ENCODE measurements around the gene SLC30A4.
A peak's percentile ranks its signal among the peaks of the same experiment; 100 is the strongest.

The SLC30A4 gene, protein sequence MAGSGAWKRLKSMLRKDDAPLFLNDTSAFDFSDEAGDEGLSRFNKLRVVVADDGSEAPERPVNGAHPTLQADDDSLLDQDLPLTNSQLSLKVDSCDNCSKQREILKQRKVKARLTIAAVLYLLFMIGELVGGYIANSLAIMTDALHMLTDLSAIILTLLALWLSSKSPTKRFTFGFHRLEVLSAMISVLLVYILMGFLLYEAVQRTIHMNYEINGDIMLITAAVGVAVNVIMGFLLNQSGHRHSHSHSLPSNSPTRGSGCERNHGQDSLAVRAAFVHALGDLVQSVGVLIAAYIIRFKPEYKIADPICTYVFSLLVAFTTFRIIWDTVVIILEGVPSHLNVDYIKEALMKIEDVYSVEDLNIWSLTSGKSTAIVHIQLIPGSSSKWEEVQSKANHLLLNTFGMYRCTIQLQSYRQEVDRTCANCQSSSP

GRCh38 chr15:45522328-45523165 is at the start of gene SLC30A4:
Gene SLC30A4, minus strand, starts transcription at chr15:45522755. Its CDS starts 401 bp downstream, at chr15:45522354.
- Histone ChIP-seq H3K36me3 (ENCODE audit: control insufficient read depth, insufficient read depth, low read length) (no peaks in the 10 kb centered on the region), H3K9ac (ENCODE audit: low read depth, low read length) (no peak within 1 kb of the TSS), H3K27ac (ENCODE audit: low read depth, low read length) (no peak within 1 kb of the TSS), H3K9me3 (ENCODE audit: control insufficient read depth, insufficient read depth, low read length) (no peaks in the 10 kb centered on the region), H3K27me3 (ENCODE audit: control insufficient read depth, insufficient read depth, low read length) (peaks cover 72% of the 10 kb centered on the region), H3K4me1 (ENCODE audit: control insufficient read depth, insufficient read depth, low read length) (0 out of 2 replicates have a peak, but pooled peaks cover 3% of the 10 kb centered on the region), H3K4me3 (ENCODE audit: low read depth, low read length) (peak within 1 kb of the TSS; percentile 56)

DNA sequence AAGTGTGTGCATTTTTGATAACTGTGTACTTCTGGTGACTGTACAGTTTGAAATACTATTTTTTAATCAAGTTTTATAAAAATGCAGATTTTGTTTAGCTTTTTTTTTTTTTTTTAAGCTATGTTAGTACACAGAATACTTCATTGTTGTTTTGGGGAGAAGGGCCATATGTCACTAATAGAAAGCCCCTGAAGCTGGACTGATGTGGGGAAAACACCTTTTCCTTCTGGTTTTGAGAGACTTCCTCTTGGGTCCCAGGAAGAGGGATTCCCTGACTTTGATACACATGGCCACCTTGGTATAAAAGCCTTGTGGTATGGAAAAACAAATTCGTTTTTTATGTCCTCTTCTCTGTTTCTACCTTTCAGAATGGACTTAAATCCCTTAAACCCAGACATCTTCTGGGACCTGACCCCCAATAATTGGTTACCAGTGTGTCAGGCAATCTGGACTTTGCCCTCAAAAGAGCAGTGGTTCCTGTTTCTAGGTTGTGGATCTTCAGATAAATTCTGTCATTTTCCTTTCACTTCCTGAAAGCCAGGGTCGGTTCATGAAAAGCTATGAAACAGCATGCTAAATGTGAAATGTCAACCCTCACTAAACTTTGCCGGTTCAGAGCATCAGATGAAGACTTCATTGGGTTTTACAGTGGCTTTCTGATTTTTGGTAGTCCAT is 33.5 kb upstream of the SLC30A4 start:
- Histone ChIP-seq H3K36me3 (ENCODE audit: control insufficient read depth, insufficient read depth, low read length) (no peaks in the 10 kb centered on the region), H3K4me3 (ENCODE audit: low read depth, low read length) (no peak overlapping the region), H3K27ac (ENCODE audit: low read depth, low read length) (no peak overlapping the region), H3K9ac (ENCODE audit: low read depth, low read length) (no peak overlapping the region), H3K4me1 (ENCODE audit: control insufficient read depth, insufficient read depth, low read length) (no peaks in the 10 kb centered on the region), H3K9me3 (ENCODE audit: control insufficient read depth, insufficient read depth, low read length) (no peaks in the 10 kb centered on the region), H3K27me3 (ENCODE audit: control insufficient read depth, insufficient read depth, low read length) (peaks cover 7% of the 10 kb centered on the region)

- H3K9ac ChIP-seq (ENCODE audit: low read depth, low read length), result no peak overlapping the region
These were observed 29.1 kb upstream of the SLC30A4 start for GRCh38 chr15:45551676-45552075.

DNA sequence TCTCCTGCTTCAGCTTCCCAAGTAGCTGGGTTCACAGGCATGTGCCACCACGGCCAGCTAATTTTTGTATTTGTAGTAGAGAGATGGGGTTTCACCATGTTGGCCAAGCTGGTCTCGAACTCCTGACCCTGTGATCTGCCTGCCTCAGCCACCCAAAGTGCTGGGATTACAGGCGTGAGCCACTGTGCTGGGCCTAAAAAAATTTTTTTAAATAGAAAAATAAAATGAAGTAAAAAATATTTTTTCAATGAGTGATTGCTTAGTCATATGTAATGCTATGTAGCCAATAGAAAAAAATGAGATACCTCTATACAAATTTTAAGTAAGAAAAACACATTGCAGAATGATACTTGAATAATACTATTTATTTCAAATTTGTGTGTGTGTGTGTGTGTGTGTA is 27.9 kb upstream of the SLC30A4 start:
- no peak overlapping the region for H3K4me3 ChIP-seq (ENCODE audit: low read depth, low read length)
- H3K27me3 ChIP-seq (ENCODE audit: control insufficient read depth, insufficient read depth, low read length), result no peaks in the 10 kb centered on the region; the same call in 1 of the 2 replicates
- no peaks in the 10 kb centered on the region for H3K36me3 ChIP-seq (ENCODE audit: control insufficient read depth, insufficient read depth, low read length)
- no peaks in the 10 kb centered on the region for H3K9me3 ChIP-seq (ENCODE audit: control insufficient read depth, insufficient read depth, low read length)
- H3K27ac ChIP-seq (ENCODE audit: low read depth, low read length), result no peak overlapping the region
- H3K4me1 ChIP-seq (ENCODE audit: control insufficient read depth, insufficient read depth, low read length), result no peaks in the 10 kb centered on the region
- H3K9ac ChIP-seq (ENCODE audit: low read depth, low read length), result no peak overlapping the region

More at GRCh38 chr15:45551676-45552075, 29.1 kb upstream of the SLC30A4 start:
- Histone ChIP-seq H3K27ac (ENCODE audit: low read depth, low read length) (no peak overlapping the region), H3K4me1 (ENCODE audit: control insufficient read depth, insufficient read depth, low read length) (no peaks in the 10 kb centered on the region), H3K36me3 (ENCODE audit: control insufficient read depth, insufficient read depth, low read length) (no peaks in the 10 kb centered on the region), H3K9me3 (ENCODE audit: control insufficient read depth, insufficient read depth, low read length) (no peaks in the 10 kb centered on the region), H3K4me3 (ENCODE audit: low read depth, low read length) (no peak overlapping the region), H3K27me3 (ENCODE audit: control insufficient read depth, insufficient read depth, low read length) (peaks cover 3% of the 10 kb centered on the region)

DNA sequence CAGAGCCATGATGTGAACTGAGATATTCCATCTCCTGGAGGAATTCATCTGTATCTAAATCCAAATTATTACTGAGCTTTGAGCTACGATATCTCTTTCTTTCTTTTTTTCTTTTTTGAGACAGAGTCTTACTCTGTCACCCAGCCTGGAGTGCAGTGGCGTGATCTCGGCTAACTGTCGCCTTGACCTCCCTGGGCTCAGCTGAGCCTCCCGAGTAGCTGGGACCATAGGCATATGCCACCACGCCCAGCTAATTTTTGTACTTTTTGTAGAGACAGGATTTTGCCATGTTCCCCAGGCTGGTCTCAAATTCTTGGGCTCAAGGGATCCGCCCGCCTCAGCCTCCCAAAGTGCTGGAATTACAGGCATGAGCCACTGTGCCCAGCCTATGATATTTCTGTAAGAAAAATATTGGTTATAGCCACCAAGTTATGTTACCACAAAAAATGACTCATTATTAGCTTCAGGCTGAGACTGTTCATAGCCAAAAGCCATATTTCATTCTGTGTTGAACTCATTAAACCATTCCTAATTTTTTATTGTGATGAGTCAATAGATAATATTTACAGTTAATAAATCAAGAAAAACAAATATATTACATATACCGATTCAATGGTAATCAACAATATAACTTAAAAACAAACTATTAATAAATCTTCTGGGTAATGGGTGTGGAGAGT is 27.1 kb upstream of the SLC30A4 start:
- Histone ChIP-seq H3K4me3 (ENCODE audit: low read depth, low read length) (no peak overlapping the region), H3K27ac (ENCODE audit: low read depth, low read length) (no peak overlapping the region), H3K9me3 (ENCODE audit: control insufficient read depth, insufficient read depth, low read length) (no peaks in the 10 kb centered on the region), H3K9ac (ENCODE audit: low read depth, low read length) (no peak overlapping the region), H3K4me1 (ENCODE audit: control insufficient read depth, insufficient read depth, low read length) (no peaks in the 10 kb centered on the region), H3K36me3 (ENCODE audit: control insufficient read depth, insufficient read depth, low read length) (no peaks in the 10 kb centered on the region), H3K27me3 (ENCODE audit: control insufficient read depth, insufficient read depth, low read length) (no peaks in the 10 kb centered on the region; the same call in 1 of the 2 replicates)

DNA sequence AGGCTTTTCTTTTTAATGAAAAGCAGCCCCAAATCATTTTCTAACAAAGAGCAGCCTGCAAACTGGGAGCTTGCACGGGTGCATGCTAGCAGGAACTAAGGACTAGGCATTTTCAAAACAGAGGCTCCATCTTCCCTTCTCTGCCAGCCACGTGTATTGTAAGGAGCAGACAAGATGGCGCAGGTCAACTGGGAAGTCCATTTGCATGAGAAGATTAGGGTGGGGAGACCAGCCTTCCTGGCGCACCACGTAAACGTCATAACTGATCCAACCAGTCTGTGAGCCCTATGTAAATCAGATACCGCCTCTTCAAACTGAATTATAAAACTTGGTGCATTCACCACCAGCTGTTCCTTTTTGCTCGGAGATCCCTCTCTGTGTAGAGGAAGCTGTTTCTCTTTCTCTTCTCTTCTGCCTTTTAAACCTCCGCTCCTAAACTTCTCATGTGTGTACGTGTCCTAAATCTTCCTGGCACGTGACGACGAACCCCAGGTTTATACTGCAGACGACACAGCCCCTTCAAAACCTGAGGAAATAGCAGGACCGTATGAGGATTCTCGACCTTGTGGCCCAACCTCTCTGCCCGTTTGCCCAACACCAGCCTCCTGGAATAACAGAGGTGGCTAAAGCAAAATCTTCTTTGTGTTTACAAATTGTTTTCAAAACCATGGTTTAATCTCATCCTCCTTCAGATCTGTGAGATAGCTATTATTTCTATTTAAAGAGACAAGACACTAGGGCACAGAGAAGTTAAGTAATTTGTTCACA is 26.4 kb upstream of the SLC30A4 start:
- Histone ChIP-seq H3K4me1 (ENCODE audit: control insufficient read depth, insufficient read depth, low read length) (no peaks in the 10 kb centered on the region), H3K9me3 (ENCODE audit: control insufficient read depth, insufficient read depth, low read length) (no peaks in the 10 kb centered on the region), H3K27ac (ENCODE audit: low read depth, low read length) (no peak overlapping the region)

GRCh38 chr15:45546789-45547188 is 24.2 kb upstream of the SLC30A4 start:
- Histone ChIP-seq H3K27ac (ENCODE audit: low read depth, low read length) (no peak overlapping the region), H3K9me3 (ENCODE audit: control insufficient read depth, insufficient read depth, low read length) (no peaks in the 10 kb centered on the region), H3K27me3 (ENCODE audit: control insufficient read depth, insufficient read depth, low read length) (no peaks in the 10 kb centered on the region; the same call in 1 of the 2 replicates), H3K9ac (ENCODE audit: low read depth, low read length) (no peak overlapping the region), H3K4me3 (ENCODE audit: low read depth, low read length) (no peak overlapping the region), H3K4me1 (ENCODE audit: control insufficient read depth, insufficient read depth, low read length) (no peaks in the 10 kb centered on the region), H3K36me3 (ENCODE audit: control insufficient read depth, insufficient read depth, low read length) (no peaks in the 10 kb centered on the region)

More for the DNA sequence above, 26.4 kb upstream of the SLC30A4 start:
- no peak overlapping the region for H3K9ac ChIP-seq (ENCODE audit: low read depth, low read length)
- H3K27me3 ChIP-seq (ENCODE audit: control insufficient read depth, insufficient read depth, low read length), result no peaks in the 10 kb centered on the region; the same call in 1 of the 2 replicates
- no peak overlapping the region for H3K4me3 ChIP-seq (ENCODE audit: low read depth, low read length)
- no peaks in the 10 kb centered on the region for H3K36me3 ChIP-seq (ENCODE audit: control insufficient read depth, insufficient read depth, low read length)

GRCh38 chr15:45544266-45545023 is 21.9 kb upstream of the SLC30A4 start:
- no peak overlapping the region for H3K9ac ChIP-seq (ENCODE audit: low read depth, low read length)
- H3K9me3 ChIP-seq (ENCODE audit: control insufficient read depth, insufficient read depth, low read length), result no peaks in the 10 kb centered on the region
- no peaks in the 10 kb centered on the region for H3K36me3 ChIP-seq (ENCODE audit: control insufficient read depth, insufficient read depth, low read length)
- no peak overlapping the region for H3K27ac ChIP-seq (ENCODE audit: low read depth, low read length)
- H3K27me3 ChIP-seq (ENCODE audit: control insufficient read depth, insufficient read depth, low read length), result no peaks in the 10 kb centered on the region; the same call in 1 of the 2 replicates
- no peak overlapping the region for H3K4me3 ChIP-seq (ENCODE audit: low read depth, low read length)
- no peaks in the 10 kb centered on the region for H3K4me1 ChIP-seq (ENCODE audit: control insufficient read depth, insufficient read depth, low read length)

GRCh38 chr15:45543051-45543450 is 20.5 kb upstream of the SLC30A4 start:
- Histone ChIP-seq H3K9ac (ENCODE audit: low read depth, low read length) (no peak overlapping the region), H3K27ac (ENCODE audit: low read depth, low read length) (no peak overlapping the region)

More at GRCh38 chr15:45543051-45543450, 20.5 kb upstream of the SLC30A4 start:
- no peaks in the 10 kb centered on the region for H3K27me3 ChIP-seq (ENCODE audit: control insufficient read depth, insufficient read depth, low read length)
- H3K9me3 ChIP-seq (ENCODE audit: control insufficient read depth, insufficient read depth, low read length), result no peaks in the 10 kb centered on the region
- H3K4me3 ChIP-seq (ENCODE audit: low read depth, low read length), result no peak overlapping the region
- no peaks in the 10 kb centered on the region for H3K36me3 ChIP-seq (ENCODE audit: control insufficient read depth, insufficient read depth, low read length)
- no peaks in the 10 kb centered on the region for H3K4me1 ChIP-seq (ENCODE audit: control insufficient read depth, insufficient read depth, low read length)
